CD4-positive, CD25-positive, alpha-beta regulatory T cell (primary cell): ENCODE results near the gene SH3BP2. TPM values are rescaled to one million over a fixed set of nuclear protein-coding genes. Genes with fewer than 3 reads are reported as not detected.
A peak's percentile ranks its signal among the peaks of the same experiment; 100 is the strongest.

Experiments used
- ATAC-seq, 2 donors: fragments of 150-1000 bp; cut with Tn5 transposase; one replicate each; pipeline ENCODE4 v1.10.0; 2021; ENCODE audit warnings: low read depth in 2 of 2, moderate number of reproducible peaks in 2 of 2, moderate library complexity in 1 of 2
- DNase-seq, 3 donors: peaks; one replicate each; pipeline versions ENCODE4 v3.0.0 to v3.0.0-alpha.2; 2012 to 2022; ENCODE audit warnings: mixed read lengths in 1 of 3
- H3K27ac ChIP-seq: one replicate; pipeline ENCODE4 v1.7.0; 2013; ENCODE audit warnings: mild to moderate bottlenecking, low read length; ENCODE audit not compliant: insufficient read depth, poor library complexity, severe bottlenecking
- H3K27me3 ChIP-seq: one replicate; pipeline ENCODE4 v1.7.0; 2013; ENCODE audit warnings: low read length; ENCODE audit not compliant: control insufficient read depth, insufficient read depth
- H3K36me3 ChIP-seq: one replicate; pipeline ENCODE4 v1.7.0; 2013; ENCODE audit warnings: mild to moderate bottlenecking, low read length, moderate library complexity; ENCODE audit not compliant: control insufficient read depth, insufficient read depth
- H3K4me1 ChIP-seq: 2 replicates; pipeline ENCODE4 v1.7.0; 2013; ENCODE audit warnings: mild to moderate bottlenecking, low read length; ENCODE audit not compliant: insufficient read depth, control insufficient read depth, poor library complexity, severe bottlenecking
- H3K4me3 ChIP-seq: one replicate; pipeline ENCODE4 v1.7.0; 2013; ENCODE audit warnings: low read depth, mild to moderate bottlenecking, low read length, moderate library complexity
- H3K9me3 ChIP-seq, 2 experiments: 1 replicate in 1 of 2; 2 replicates in 1 of 2; pipeline ENCODE4 v1.7.0; 2013; ENCODE audit warnings: low read length in 2 of 2, mild to moderate bottlenecking in 1 of 2, moderate library complexity in 1 of 2; ENCODE audit not compliant: control insufficient read depth in 2 of 2
- H3K27ac Mint-ChIP-seq, 3 donors: one replicate each; pipeline ENCODE4 v1.8.0; 2020 to 2022; ENCODE audit warnings: mild to moderate bottlenecking in 3 of 3, mixed read lengths in 3 of 3, moderate library complexity in 2 of 3
- H3K27me3 Mint-ChIP-seq: one replicate; pipeline ENCODE4 v1.8.0; 2022; ENCODE audit warnings: mild to moderate bottlenecking, mixed read lengths
- H3K36me3 Mint-ChIP-seq: one replicate; pipeline ENCODE4 v1.8.0; 2020; ENCODE audit warnings: mixed read lengths
- H3K4me1 Mint-ChIP-seq, 4 donors: one replicate each; pipeline ENCODE4 v1.8.0; 2020 to 2022; ENCODE audit warnings: mixed read lengths in 4 of 4, mild to moderate bottlenecking in 1 of 4
- H3K4me3 Mint-ChIP-seq, 4 donors: one replicate each; pipeline ENCODE4 v1.8.0; 2020 to 2022; ENCODE audit warnings: mild to moderate bottlenecking in 4 of 4, mixed read lengths in 4 of 4, moderate library complexity in 3 of 4
- H3K9me3 Mint-ChIP-seq, 7 donors: one replicate each; pipeline ENCODE4 v1.8.0; 2020 to 2022; ENCODE audit warnings: mixed read lengths in 7 of 7, mild to moderate bottlenecking in 3 of 7, moderate library complexity in 2 of 7
- polyA plus RNA-seq, 4 donors: library from polyadenylated mRNA; unstranded; fragments of 300-500 nt; fragmentation: Illumina TruSeq; gene quantifications; one replicate each; pipeline ENCODE4 v1.2.3, GENCODE V29; 2021
- total RNA-seq: library from RNA; stranded (reverse); gene quantifications from one replicate; pipeline ENCODE4 v1.2.3, GENCODE V29; 2022

Gene SH3BP2
- total and polyA plus RNA-seq, 5 donors from 2014 or later, result 7.6 to 61.7 (median 8.5) TPM

DNA sequence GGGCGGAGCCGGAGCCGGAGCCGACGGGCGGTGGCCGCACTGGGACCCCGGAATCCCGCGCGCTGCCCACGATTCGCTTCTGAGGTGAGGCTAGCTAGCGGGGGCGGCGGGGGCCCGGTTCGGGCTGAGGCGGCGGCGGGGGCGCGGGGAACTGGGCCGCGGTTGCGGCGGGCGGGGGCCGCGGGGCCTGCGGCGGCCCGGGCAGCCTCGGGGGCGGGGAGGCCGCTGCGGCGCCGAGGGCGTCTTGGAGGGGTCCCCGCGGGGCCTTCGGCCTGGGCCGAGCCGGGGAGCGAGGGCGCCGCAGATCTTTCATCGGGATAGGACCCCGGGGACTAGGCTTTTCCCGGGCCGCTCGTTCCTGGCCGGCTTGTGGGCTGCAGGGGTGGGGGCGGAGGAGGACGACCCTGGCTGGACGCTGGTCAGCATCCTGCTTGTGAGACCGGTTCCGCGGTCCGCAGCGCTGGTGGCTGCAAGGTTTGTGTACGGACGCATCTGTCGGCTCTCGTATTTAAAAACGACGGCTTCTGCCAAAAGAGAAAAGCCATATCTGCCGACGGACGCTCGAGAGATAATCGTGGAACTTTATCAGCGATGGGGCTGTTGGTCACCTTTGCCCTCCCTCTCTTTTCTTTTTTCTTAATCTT, 51.2 kb downstream of the SH3BP2 start:
- DNase-seq (peak in 1 of 3 donors; percentile 35), ATAC-seq (peak in 1 of 2 donors; percentile 13)

DNA sequence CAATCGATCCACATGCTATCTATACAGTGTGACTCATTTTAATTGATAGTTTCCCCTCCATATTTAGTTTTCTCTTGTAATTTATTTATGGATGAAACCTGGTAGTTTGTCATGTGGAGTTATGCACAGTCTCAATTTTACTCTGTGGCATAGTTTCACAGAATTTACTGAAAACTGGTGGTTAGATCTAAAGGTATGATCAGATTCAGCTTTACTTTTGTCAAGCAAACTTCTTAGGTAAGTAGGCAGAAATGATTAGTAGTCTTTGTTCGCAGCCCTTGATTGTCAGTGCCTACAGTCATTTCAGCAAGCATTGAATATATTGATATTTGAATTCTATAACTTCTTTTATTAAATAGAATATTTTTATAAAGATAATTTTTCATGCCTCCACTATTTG, 53.3 kb downstream of the SH3BP2 start:
- Mint-ChIP-seq H3K36me3 (peaks cover 3% of the 10 kb centered on the region), H3K9me3 (no peaks in the 10 kb centered on the region), H3K4me3 (peak overlapping the region; percentile 94 to 100 (median 96)), H3K4me1 (peaks cover 39 to 75% (median 55%) of the 10 kb centered on the region in 4 donors), H3K27ac (peak overlapping the region; percentile 38 to 94 (median 94)), H3K27me3 (peaks cover 7% of the 10 kb centered on the region)
- H3K27me3 ChIP-seq, result no peaks in the 10 kb centered on the region
- peak overlapping the region; percentile 34 for H3K27ac ChIP-seq
- DNase-seq (peak in 1 of 3 donors; percentile 29), ATAC-seq (no peak)
- H3K4me3 ChIP-seq, result peak overlapping the region; percentile 78
- H3K9me3 ChIP-seq, result no peaks in the 10 kb centered on the region
- H3K4me1 ChIP-seq, result peaks cover 50% of the 10 kb centered on the region
- H3K36me3 ChIP-seq, result no peaks in the 10 kb centered on the region

More for the DNA sequence above, 51.2 kb downstream of the SH3BP2 start:
- Mint-ChIP-seq H3K27ac (peak overlapping the region; percentile 94 to 96 (median 94)), H3K27me3 (peaks cover 7% of the 10 kb centered on the region), H3K4me3 (peak overlapping the region; percentile 94 to 100 (median 96)), H3K36me3 (peaks cover 3% of the 10 kb centered on the region), H3K4me1 (peaks cover 33 to 68% (median 43%) of the 10 kb centered on the region in 4 donors), H3K9me3 (peaks cover 0 to 3% (median 0%) of the 10 kb centered on the region in 7 donors)
- Histone ChIP-seq H3K36me3 (no peaks in the 10 kb centered on the region), H3K4me3 (peak overlapping the region; percentile 85), H3K27ac (peak overlapping the region; percentile 75), H3K27me3 (no peaks in the 10 kb centered on the region), H3K9me3 (no peaks in the 10 kb centered on the region), H3K4me1 (peaks cover 37% of the 10 kb centered on the region)

DNA sequence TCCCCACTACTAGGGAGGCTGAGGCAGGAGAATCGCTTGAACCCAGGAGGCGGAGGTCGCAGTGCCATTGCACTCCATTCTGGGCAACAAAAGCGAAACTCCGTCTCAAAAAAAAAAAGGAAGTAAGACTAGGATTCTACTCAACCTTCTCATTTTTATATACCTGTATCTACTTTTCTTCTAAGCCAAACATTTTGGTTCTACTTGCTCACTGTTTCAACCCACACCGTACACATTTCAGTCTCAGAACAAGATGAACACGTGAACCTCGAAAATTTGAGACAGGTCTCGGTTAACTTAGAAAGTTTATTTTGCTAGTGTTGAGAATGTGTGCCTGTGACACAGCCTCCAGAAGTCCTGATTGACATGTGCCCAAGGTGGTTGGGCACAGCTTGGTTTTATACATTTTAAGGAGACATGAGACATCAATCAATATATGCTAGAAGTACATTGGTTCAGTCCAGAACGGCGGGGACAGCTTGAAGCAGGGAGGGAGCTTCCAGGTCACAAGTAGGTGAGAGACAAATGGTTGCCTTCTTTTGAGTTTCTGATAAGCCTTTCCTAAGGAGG, 54.5 kb downstream of the SH3BP2 start:
- Histone ChIP-seq H3K4me3 (peak overlapping the region; percentile 24), H3K27ac (no peak overlapping the region), H3K36me3 (no peaks in the 10 kb centered on the region), H3K27me3 (no peaks in the 10 kb centered on the region), H3K9me3 (no peaks in the 10 kb centered on the region), H3K4me1 (peaks cover 60% of the 10 kb centered on the region)
- peak overlapping the region in 3 of 4 donors; percentile 19 to 73 (median 55) for H3K4me3 Mint-ChIP-seq
- H3K4me1 Mint-ChIP-seq, result peaks cover 48 to 82% (median 59%) of the 10 kb centered on the region in 4 donors
- peaks cover 7% of the 10 kb centered on the region for H3K27me3 Mint-ChIP-seq
- ATAC-seq (no peak), DNase-seq (no peak)
- peak overlapping the region in 2 of 3 donors; percentile 37 to 38 for H3K27ac Mint-ChIP-seq
- no peaks in the 10 kb centered on the region for H3K36me3 Mint-ChIP-seq
- H3K9me3 Mint-ChIP-seq, result no peaks in the 10 kb centered on the region

DNA sequence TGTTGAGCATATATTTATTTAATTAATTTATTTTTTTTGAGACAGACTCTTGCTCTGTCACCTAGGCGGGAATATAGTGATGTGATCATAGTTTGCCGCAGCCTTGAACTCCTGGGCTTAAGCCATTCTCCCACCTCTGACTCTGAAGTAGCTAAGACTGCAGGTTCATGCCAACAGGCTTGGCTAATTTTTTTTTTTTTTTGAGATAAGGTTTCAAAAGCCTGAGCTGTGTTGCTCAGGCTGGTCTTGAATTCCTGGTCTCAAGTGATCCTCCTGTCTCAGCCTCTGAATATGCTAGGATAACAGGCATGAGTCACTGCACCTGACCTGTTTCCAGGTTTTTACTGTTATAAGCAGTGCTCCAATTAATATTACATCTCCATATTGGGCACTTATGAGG, 55.6 kb downstream of the SH3BP2 start:
- H3K27ac Mint-ChIP-seq, result peak overlapping the region; percentile 27 to 91 (median 38)
- Histone ChIP-seq H3K27ac (peak overlapping the region; percentile 33), H3K27me3 (no peaks in the 10 kb centered on the region), H3K36me3 (no peaks in the 10 kb centered on the region), H3K9me3 (no peaks in the 10 kb centered on the region), H3K4me1 (peaks cover 61% of the 10 kb centered on the region), H3K4me3 (no peak overlapping the region)
- DNase-seq, result no peak
- H3K4me3 Mint-ChIP-seq, result peak overlapping the region in 1 of 4 donors; percentile 73
- peaks cover 7% of the 10 kb centered on the region for H3K27me3 Mint-ChIP-seq
- no peaks in the 10 kb centered on the region for H3K36me3 Mint-ChIP-seq
- H3K9me3 Mint-ChIP-seq, result no peaks in the 10 kb centered on the region
- ATAC-seq, result no peak
- H3K4me1 Mint-ChIP-seq, result peaks cover 47 to 82% (median 59%) of the 10 kb centered on the region in 4 donors

DNA sequence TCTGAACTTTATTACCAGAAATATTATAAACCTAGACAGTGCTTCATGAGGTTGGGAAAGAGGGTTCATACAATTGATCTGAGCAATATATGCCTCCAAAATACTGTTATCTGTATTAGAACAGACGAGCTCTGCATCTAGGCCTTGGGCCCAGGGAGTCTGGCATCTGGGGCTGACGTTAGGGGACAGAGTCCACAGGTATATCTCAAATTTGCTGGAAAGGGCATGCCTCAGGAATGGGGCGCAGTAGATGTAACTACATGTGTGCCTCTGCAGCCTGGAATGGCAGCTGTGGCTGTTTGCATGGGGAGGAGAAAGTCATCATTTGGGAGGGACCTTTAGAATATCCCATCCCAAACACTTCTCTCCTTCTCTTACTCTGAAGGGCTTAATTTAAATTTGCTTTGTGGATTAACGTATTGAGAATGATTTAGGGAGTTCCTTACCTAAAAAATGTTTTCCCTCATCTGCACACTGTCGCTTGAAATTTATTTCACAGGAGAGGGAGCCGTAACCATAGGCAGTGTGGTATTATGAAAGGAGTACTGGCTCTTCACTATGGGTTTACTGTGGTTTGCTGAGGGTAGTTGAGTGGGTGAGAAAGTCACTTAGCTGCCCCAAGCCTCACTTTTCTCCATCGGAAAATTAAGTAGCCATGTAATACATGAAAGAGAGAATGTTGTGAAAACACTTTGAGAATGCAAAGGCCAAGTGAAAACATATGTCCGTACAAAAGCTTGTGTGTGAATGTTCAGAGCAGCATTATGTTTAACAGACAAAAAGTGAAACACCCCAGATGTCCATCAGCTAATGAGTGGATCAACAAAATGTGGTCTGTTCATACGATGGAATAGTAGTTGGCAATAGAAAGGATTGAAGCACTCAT, 56.6 kb downstream of the SH3BP2 start:
- H3K9me3 Mint-ChIP-seq, result no peaks in the 10 kb centered on the region
- peak overlapping the region; percentile 64 to 90 (median 81) for H3K27ac Mint-ChIP-seq
- H3K4me1 Mint-ChIP-seq, result peaks cover 50 to 92% (median 60%) of the 10 kb centered on the region in 4 donors
- peak overlapping the region in 3 of 4 donors; percentile 11 to 73 (median 57) for H3K4me3 Mint-ChIP-seq
- H3K27me3 Mint-ChIP-seq, result peaks cover 3% of the 10 kb centered on the region
- DNase-seq, result no peak
- Histone ChIP-seq H3K4me1 (peaks cover 68% of the 10 kb centered on the region), H3K27ac (peak overlapping the region; percentile 14), H3K27me3 (no peaks in the 10 kb centered on the region), H3K36me3 (peaks cover 7% of the 10 kb centered on the region), H3K4me3 (peak overlapping the region; percentile 40), H3K9me3 (no peaks in the 10 kb centered on the region)
- H3K36me3 Mint-ChIP-seq, result peaks cover 3% of the 10 kb centered on the region
- no peak for ATAC-seq

DNA sequence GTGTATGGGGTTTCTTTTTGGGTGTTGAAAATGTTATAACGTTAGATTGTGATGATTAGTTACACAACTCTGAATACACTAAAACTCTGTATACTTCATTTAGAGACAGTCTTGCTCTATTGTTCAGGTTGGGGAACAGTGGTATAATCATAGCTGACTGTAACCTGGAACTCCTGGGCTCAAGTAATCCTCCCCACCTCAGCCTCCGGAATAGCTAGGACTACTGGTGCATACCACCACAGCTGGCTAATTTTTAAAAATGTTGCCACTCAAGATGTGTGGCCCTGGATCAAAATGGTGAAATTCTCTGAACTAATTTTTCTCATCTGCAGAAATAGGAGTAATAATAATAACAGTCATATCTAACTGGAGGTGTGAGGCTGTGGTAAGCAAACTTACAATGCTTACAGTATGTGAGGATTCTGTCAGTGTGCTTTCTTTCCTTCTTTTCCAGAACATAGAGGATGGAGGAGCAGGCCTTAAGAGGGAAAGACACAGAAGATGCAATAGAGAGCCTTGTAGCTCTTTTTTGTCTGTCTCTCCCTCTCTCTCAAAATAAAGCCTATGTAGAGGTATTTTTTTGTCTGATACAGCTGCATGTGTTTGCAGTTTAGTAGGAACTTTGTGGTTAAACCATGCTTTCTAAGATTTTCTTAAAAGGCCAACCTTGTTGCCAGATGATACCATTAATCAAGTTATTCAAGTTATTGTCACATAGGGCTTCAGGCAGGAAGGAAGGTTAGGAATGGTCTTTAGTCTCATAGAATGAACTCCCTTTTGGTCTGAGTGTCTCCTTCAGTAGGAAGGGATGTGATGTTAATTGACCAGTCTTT, 58.3 kb downstream of the SH3BP2 start:
- peaks cover 11% of the 10 kb centered on the region for H3K36me3 ChIP-seq
- H3K27ac ChIP-seq, result peak overlapping the region; percentile 43
- Mint-ChIP-seq H3K4me1 (peaks cover 38 to 91% (median 54%) of the 10 kb centered on the region in 4 donors), H3K4me3 (peak overlapping the region; percentile 79 to 85 (median 80)), H3K27ac (peak overlapping the region; percentile 60 to 90 (median 81)), H3K9me3 (no peaks in the 10 kb centered on the region), H3K27me3 (no peaks in the 10 kb centered on the region), H3K36me3 (peaks cover 12% of the 10 kb centered on the region)
- peaks cover 67% of the 10 kb centered on the region for H3K4me1 ChIP-seq
- ATAC-seq, result peak in 1 of 2 donors; percentile 9
- no peaks in the 10 kb centered on the region for H3K9me3 ChIP-seq
- H3K4me3 ChIP-seq, result peak overlapping the region; percentile 44
- peak in 1 of 3 donors; percentile 26 for DNase-seq
- H3K27me3 ChIP-seq, result no peaks in the 10 kb centered on the region
